HepG2 (cell line): ENCODE results near the gene DIP2C. TPM values are rescaled to one million over a fixed set of nuclear protein-coding genes. Genes with fewer than 3 reads are reported as not detected.

Experiments used
- ATAC-seq: fragments of 200-7000 bp; cut with Tn5 transposase; 3 replicates; pipeline ENCODE4 v1.9.1; 2020; ENCODE audit warnings: mild to moderate bottlenecking, moderate library complexity
- BruUV-seq: library from RNA; stranded (reverse); fragments of 400-500 nt; replicated peaks from 2 replicates; lab custom pipeline; 2021; lab: Mats Ljungman, UMichigan
- CTCF ChIA-PET: fragments of 300-600 bp; formaldehyde crosslinking; extraction: SDS; loops from one replicate; lab custom pipeline; 2021; ENCODE audit warnings: low total read pairs, inconsistent platforms, low intra/inter-chr PET ratio; lab: Yijun Ruan, JAX
- POLR2A ChIA-PET: fragments of 350-600 bp; sonication (Branson Sonifier 250); formaldehyde crosslinking; loops from one replicate; lab custom pipeline; 2020; ENCODE audit warnings: antibody characterized with exemption, inconsistent platforms; lab: Yijun Ruan, JAX
- DNase-seq: peaks from one replicate; pipeline ENCODE4 v3.0.0-alpha.2; 2015; ENCODE audit warnings: low spot score
- FAIRE-seq: peaks from 3 replicates; lab custom pipeline; 2011; peaks lifted over from hg19 to GRCh38; lab: Jason Lieb, UNC
- H2AFZ ChIP-seq: one replicate; pipeline ENCODE4 v1.6.1; 2011; ENCODE audit warnings: low read length, inconsistent platforms
- H3K27ac ChIP-seq: fragments of 300-600 bp; 3 replicates; pipeline ENCODE4 v1.8.0; 2011; ENCODE audit warnings: mixed run types, mild to moderate bottlenecking, mixed read lengths, low read length, inconsistent platforms; ENCODE audit not compliant: insufficient read depth; ENCODE audit errors: extremely low read length
- H3K27me3 ChIP-seq, 2 experiments: fragments of 200-600 bp in 1 of 2; 2 replicates in 1 of 2; 3 replicates in 1 of 2; pipeline versions ENCODE4 v1.6.0 to v1.8.0; 2011; ENCODE audit warnings: low read length in 2 of 2, mild to moderate bottlenecking in 2 of 2, moderate library complexity in 2 of 2, inconsistent platforms in 1 of 2; ENCODE audit not compliant: insufficient read depth in 2 of 2, control insufficient read depth in 1 of 2
- H3K36me3 ChIP-seq, 2 experiments: fragments of 200-600 bp in 1 of 2; replicated peaks in 1 of 2; 2 replicates in 1 of 2; 3 replicates in 1 of 2; pipeline versions ENCODE4 v1.5.1 to v1.8.0; 2011; ENCODE audit warnings: low read length in 2 of 2, inconsistent platforms in 1 of 2; ENCODE audit not compliant: insufficient read depth in 2 of 2, control insufficient read depth in 1 of 2
- H3K4me1 ChIP-seq: 2 replicates; pipeline ENCODE4 v1.5.1; 2012; ENCODE audit warnings: low read length, inconsistent platforms; ENCODE audit not compliant: insufficient read depth
- H3K4me2 ChIP-seq: 2 replicates; pipeline ENCODE4 v1.6.0; 2011; ENCODE audit warnings: low read depth, low read length, inconsistent platforms
- H3K4me3 ChIP-seq, 3 experiments: fragments of 200-600 bp in 1 of 3; sonication (generic), shearing (Covaris generic) in 1 of 3; replicated peaks in 1 of 3; 2 replicates each; pipeline ENCODE4 v1.5.1; 2011 to 2016; ENCODE audit warnings: low read length in 3 of 3, inconsistent platforms in 2 of 3, low read depth in 2 of 3, mild to moderate bottlenecking in 2 of 3, control low read depth in 1 of 3, mixed read lengths in 1 of 3; ENCODE audit not compliant: insufficient read depth in 1 of 3
- H3K79me2 ChIP-seq: one replicate; pipeline ENCODE4 v1.6.1; 2011; ENCODE audit warnings: low read length, inconsistent platforms; ENCODE audit not compliant: insufficient read depth
- H3K9ac ChIP-seq: 2 replicates; pipeline ENCODE4 v1.6.0; 2011; ENCODE audit warnings: mild to moderate bottlenecking, low read depth, low read length, inconsistent platforms; ENCODE audit not compliant: insufficient read depth
- H3K9me3 ChIP-seq: 2 replicates; pipeline ENCODE4 v1.5.1; 2012; ENCODE audit warnings: mild to moderate bottlenecking, low read length
- H4K20me1 ChIP-seq: 2 replicates; pipeline ENCODE4 v1.6.0; 2011; ENCODE audit warnings: inconsistent platforms, mild to moderate bottlenecking, low read length, moderate library complexity; ENCODE audit not compliant: insufficient read depth
- BATF2 ChIP-seq: sonication (generic); formaldehyde crosslinking; IDR thresholded peaks from 2 replicates; pipeline ENCODE4 v1.8.0; 2022; ENCODE audit warnings: mild to moderate bottlenecking, missing genetic modification reagents, moderate library complexity
- CERS6 ChIP-seq: sonication (generic); formaldehyde crosslinking; IDR thresholded peaks from 2 replicates; pipeline ENCODE4 v1.5.0; 2020; ENCODE audit warnings: missing genetic modification reagents
- E2F2 ChIP-seq: sonication (generic); formaldehyde crosslinking; IDR thresholded peaks from 2 replicates; pipeline ENCODE4 v1.4.0; 2020; ENCODE audit warnings: missing genetic modification reagents, borderline replicate concordance
- FOXM1 ChIP-seq: sonication (generic); formaldehyde crosslinking; IDR thresholded peaks from 2 replicates; pipeline ENCODE4 v1.5.0; 2020; ENCODE audit warnings: missing genetic modification reagents
- HOXA3 ChIP-seq: sonication (generic); formaldehyde crosslinking; IDR thresholded peaks from 2 replicates; pipeline ENCODE4 v1.5.0; 2020; ENCODE audit warnings: missing genetic modification reagents
- IKZF1 ChIP-seq: fragments of 450-650 bp; IDR thresholded peaks from 2 replicates; pipeline ENCODE4 v1.7.1; 2016
- MATR3 ChIP-seq: sonication (generic); formaldehyde crosslinking; IDR thresholded peaks from 2 replicates; pipeline ENCODE4 v1.4.0; 2020; ENCODE audit warnings: missing genetic modification reagents
- MBNL3 ChIP-seq: fragments of 250-450 bp; sonication (Bioruptor Pico); conservative IDR thresholded peaks from 2 replicates; pipeline ENCODE4 v1.8.0; 2022; ENCODE audit warnings: mild to moderate bottlenecking, inconsistent platforms
- MIER3 ChIP-seq: IDR thresholded peaks from 2 replicates; pipeline ENCODE4 v1.6.1; 2016; ENCODE audit warnings: missing compliant biosample characterization, borderline replicate concordance
- NFATC3 ChIP-seq: sonication (generic); formaldehyde crosslinking; IDR thresholded peaks from 2 replicates; pipeline ENCODE4 v1.5.1; 2020; ENCODE audit warnings: mild to moderate bottlenecking, missing genetic modification reagents
- RFX5 ChIP-seq: IDR thresholded peaks from 2 replicates; pipeline ENCODE4 v1.6.1; 2011; ENCODE audit warnings: low read depth, low read length, improper control_type of control experiment
- ZFP62 ChIP-seq: sonication (generic); formaldehyde crosslinking; IDR thresholded peaks from 2 replicates; pipeline ENCODE4 v1.4.0; 2020; ENCODE audit warnings: missing genetic modification reagents
- ZNF749 ChIP-seq: sonication (generic); formaldehyde crosslinking; IDR thresholded peaks from 2 replicates; pipeline ENCODE4 v1.8.0; 2022; ENCODE audit warnings: mild to moderate bottlenecking, missing genetic modification reagents, moderate library complexity, borderline replicate concordance
- ZNF841 ChIP-seq: sonication (generic); formaldehyde crosslinking; IDR thresholded peaks from 2 replicates; pipeline ENCODE4 v1.8.1; 2023; ENCODE audit warnings: missing genetic modification reagents, borderline replicate concordance
- ZSCAN20 ChIP-seq: sonication (generic); formaldehyde crosslinking; IDR thresholded peaks from 2 replicates; pipeline ENCODE4 v1.4.0; 2020; ENCODE audit warnings: missing genetic modification reagents, mild to moderate bottlenecking, borderline replicate concordance
- WGBS: methylation state at CpG from one replicate; pipeline ENCODE4 v1.1.6; 2017; ENCODE audit warnings: low lambda C conversion rate; 5-methylcytosine and 5-hydroxymethylcytosine counted together
- in situ Hi-C: cut with HindIII; loops from 2 replicates; pipeline ENCODE4 v1.10.0; 2017; ENCODE audit warnings: low pct_unique_long_range_greater_than_20kb; ENCODE audit not compliant: extremely low pct_ligation_motif_present
- intact Hi-C: fragments of 100-400 bp; cut with micrococcal nuclease; formaldehyde crosslinking; loops from one replicate; pipeline ENCODE4 v1.10.0; 2022; ENCODE audit not compliant: unreplicated experiment
- polyA plus RNA-seq, 8 experiments: library from polyadenylated mRNA; depleted of rRNA in 3 of 8; stranded (reverse) in 7 of 8; unstranded in 1 of 8; fragments of >200 nt; fragmentation: Illumina TruSeq in 4 of 8; extraction: Trizol in 4 of 8; gene quantifications; 2 replicates each; pipeline versions ENCODE4 v1.2.1 to v1.2.3, GENCODE V29; 2011 to 2016; ENCODE audit warnings: low read depth in 4 of 8, missing spikeins in 1 of 8, mixed read lengths in 1 of 8; ENCODE audit not compliant: insufficient read depth in 1 of 8
- total RNA-seq, 5 experiments: library from RNA; depleted of rRNA; stranded (reverse); fragments of >200 nt; fragmentation: Illumina TruSeq; extraction: Trizol; gene quantifications; 2 replicates each; pipeline ENCODE4 v1.2.3, GENCODE V29; 2016; ENCODE audit warnings: low read depth in 1 of 5

The DIP2C gene
- total and polyA plus RNA-seq, 2 of the 13 experiments (the other 11 are each of a cell fraction or from before 2014, with no cell fraction given): 2.2 to 2.7 TPM

- no peak for TF ChIP-seq IKZF1
Observed at GRCh38 chr10:672203-672602, 17.3 kb downstream of the DIP2C start (continued).

GRCh38 chr10:670990-671389 is 18.5 kb downstream of the DIP2C start:
- BruUV-seq: no TSS peak
- in situ Hi-C loops: no loop called here
- H3K36me3 ChIP-seq: no peaks in the 10 kb centered on the region
- H3K4me3 ChIP-seq: no peak overlapping the region
- H3K9me3 ChIP-seq: no peaks in the 10 kb centered on the region
- ATAC-seq (no peak), DNase-seq (no peak), FAIRE-seq (no peak)
- H3K4me2 ChIP-seq: no peak overlapping the region
- no peak overlapping the region for H3K27ac ChIP-seq
- intact Hi-C loops: no loop called here
- ChIA-PET CTCF (no interaction called here), POLR2A (no interaction called here)
- TF ChIP-seq HOXA3 (CRISPR knock-in tag): no peak
- no peak for TF ChIP-seq CERS6 (CRISPR knock-in tag)
- TF ChIP-seq MIER3: no peak
- no peak for TF ChIP-seq RFX5
- TF ChIP-seq ZFP62 (CRISPR knock-in tag): no peak
- TF ChIP-seq MBNL3 (CRISPR knock-in tag): no peak
- no peak for TF ChIP-seq MATR3
- TF ChIP-seq ZNF841: no peak
- no peak for TF ChIP-seq FOXM1
- TF ChIP-seq ZNF749 (CRISPR knock-in tag): no peak
- TF ChIP-seq BATF2: no peak
- TF ChIP-seq E2F2 (CRISPR knock-in tag): no peak
- TF ChIP-seq ZSCAN20 (CRISPR knock-in tag): no peak
- no peak for TF ChIP-seq NFATC3 (CRISPR knock-in tag)
- peaks cover 11% of the 10 kb centered on the region for H3K79me2 ChIP-seq
- WGBS: 87% methylated on average over 20 of the region's 26 CpGs
- H2AFZ ChIP-seq: no peak overlapping the region
- no peaks in the 10 kb centered on the region for H3K27me3 ChIP-seq
- peaks cover 4% of the 10 kb centered on the region for H4K20me1 ChIP-seq
- H3K4me1 ChIP-seq: no peaks in the 10 kb centered on the region
- H3K9ac ChIP-seq: no peak overlapping the region
